ENCODE results near the gene BCO1. TPM values are rescaled to one million over a fixed set of nuclear protein-coding genes. Genes with fewer than 3 reads are reported as not detected.

The BCO1 gene
- total RNA-seq, 1 donor, result not detected

DNA sequence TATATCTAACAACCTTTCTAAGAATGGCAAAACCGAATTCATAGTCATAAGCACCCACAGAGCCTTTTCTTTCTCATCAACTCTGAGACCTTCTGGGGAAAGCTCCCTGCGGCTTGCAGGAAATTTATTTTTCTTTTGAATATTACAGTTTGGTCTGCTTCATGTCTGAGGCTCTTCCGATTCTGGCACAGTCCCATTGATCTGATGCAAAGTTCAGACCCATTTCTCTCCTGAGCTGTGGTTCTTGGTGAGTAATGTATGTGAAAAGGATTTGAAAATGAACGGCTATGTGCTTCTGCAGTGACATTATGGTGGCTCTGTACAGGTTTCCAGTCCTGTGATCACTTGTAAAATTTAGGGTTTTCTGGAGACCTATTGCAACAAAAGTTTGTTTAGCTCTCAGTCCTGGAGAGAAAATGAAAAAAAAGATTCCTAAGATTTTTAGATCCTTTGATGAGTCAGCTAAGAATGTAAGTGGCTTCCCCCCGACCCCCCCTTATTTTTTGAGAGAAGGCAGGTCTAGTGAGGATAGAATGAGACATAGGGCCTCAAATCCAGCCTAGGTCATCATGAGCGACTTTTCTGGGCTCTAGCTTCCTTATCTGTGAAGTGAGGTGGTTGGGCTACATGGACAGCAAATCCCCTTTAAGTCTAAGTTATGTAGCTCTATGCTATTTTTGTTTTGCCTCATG, 80.9 kb downstream of the BCO1 start:
- TF ChIP-seq, protein P1, sequence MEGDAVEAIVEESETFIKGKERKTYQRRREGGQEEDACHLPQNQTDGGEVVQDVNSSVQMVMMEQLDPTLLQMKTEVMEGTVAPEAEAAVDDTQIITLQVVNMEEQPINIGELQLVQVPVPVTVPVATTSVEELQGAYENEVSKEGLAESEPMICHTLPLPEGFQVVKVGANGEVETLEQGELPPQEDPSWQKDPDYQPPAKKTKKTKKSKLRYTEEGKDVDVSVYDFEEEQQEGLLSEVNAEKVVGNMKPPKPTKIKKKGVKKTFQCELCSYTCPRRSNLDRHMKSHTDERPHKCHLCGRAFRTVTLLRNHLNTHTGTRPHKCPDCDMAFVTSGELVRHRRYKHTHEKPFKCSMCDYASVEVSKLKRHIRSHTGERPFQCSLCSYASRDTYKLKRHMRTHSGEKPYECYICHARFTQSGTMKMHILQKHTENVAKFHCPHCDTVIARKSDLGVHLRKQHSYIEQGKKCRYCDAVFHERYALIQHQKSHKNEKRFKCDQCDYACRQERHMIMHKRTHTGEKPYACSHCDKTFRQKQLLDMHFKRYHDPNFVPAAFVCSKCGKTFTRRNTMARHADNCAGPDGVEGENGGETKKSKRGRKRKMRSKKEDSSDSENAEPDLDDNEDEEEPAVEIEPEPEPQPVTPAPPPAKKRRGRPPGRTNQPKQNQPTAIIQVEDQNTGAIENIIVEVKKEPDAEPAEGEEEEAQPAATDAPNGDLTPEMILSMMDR (IDR thresholded peaks at IDR 0.05; ENCODE audit: extremely low read depth, low read depth, low read length), result no peak
- peaks cover 74% of the 10 kb centered on the region for H3K79me2 ChIP-seq (ENCODE audit: insufficient read depth, low read length)

DNA sequence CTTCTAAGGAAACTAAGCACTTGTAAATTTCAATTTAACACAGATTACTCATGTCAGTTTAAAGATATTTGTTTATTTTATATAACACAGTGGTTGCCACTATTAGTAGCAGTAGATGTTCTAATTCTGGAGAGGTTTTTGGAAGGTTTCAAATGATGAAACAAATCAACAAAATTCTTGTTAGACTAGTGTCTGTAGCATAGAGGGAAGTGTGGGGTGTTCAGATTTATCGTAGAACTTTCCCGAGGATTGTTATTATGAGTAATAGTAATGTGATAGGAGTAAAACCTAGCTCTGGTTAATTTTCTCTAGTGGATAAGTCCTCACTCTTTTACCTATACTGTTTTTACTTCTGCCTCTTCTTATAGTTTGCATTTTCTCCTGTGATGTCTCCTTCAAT, 82.5 kb downstream of the BCO1 start:
- Histone ChIP-seq H3K36me3 (ENCODE audit: insufficient read depth, low read length) (no peaks in the 10 kb centered on the region), H3K4me1 (ENCODE audit: insufficient read depth, low read length) (peaks cover 21% of the 10 kb centered on the region), H3K4me2 (ENCODE audit: insufficient read depth, low read length) (no peak overlapping the region), H3K79me2 (ENCODE audit: insufficient read depth, low read length) (peaks cover 86% of the 10 kb centered on the region), H3K27me3 (ENCODE audit: insufficient read depth, low read length) (no peaks in the 10 kb centered on the region), H3K9me3 (ENCODE audit: low read depth, low read length) (no peaks in the 10 kb centered on the region), H3K4me3 (ENCODE audit: insufficient read depth, low read length) (no peak overlapping the region), H4K20me1 (ENCODE audit: insufficient read depth, low read length) (peaks cover 32% of the 10 kb centered on the region), H3K27ac (ENCODE audit: low read depth, low read length) (no peak overlapping the region), H2AFZ (ENCODE audit: low read length) (no peak overlapping the region)
- DNase-seq (ENCODE audit: insufficient read length, low spot score, missing footprints), result no peak
- TF ChIP-seq, protein P1 (IDR thresholded peaks at IDR 0.05; ENCODE audit: extremely low read depth, low read depth, low read length), result no peak

More for the DNA sequence above, 80.9 kb downstream of the BCO1 start:
- H3K4me1 ChIP-seq (ENCODE audit: insufficient read depth, low read length), result peaks cover 23% of the 10 kb centered on the region
- peak overlapping the region; percentile 80 for H3K4me2 ChIP-seq (ENCODE audit: insufficient read depth, low read length)
- peak overlapping the region; percentile 69 for H3K27ac ChIP-seq (ENCODE audit: low read depth, low read length)
- H3K27me3 ChIP-seq (ENCODE audit: insufficient read depth, low read length), result no peaks in the 10 kb centered on the region
- DNase-seq (ENCODE audit: insufficient read length, low spot score, missing footprints), result peak; percentile 81
- no peaks in the 10 kb centered on the region for H3K9me3 ChIP-seq (ENCODE audit: low read depth, low read length)
- no peaks in the 10 kb centered on the region for H3K36me3 ChIP-seq (ENCODE audit: insufficient read depth, low read length)
- H3K4me3 ChIP-seq (ENCODE audit: insufficient read depth, low read length), result peak overlapping the region; percentile 42
- H4K20me1 ChIP-seq (ENCODE audit: insufficient read depth, low read length), result peaks cover 20% of the 10 kb centered on the region
- H2AFZ ChIP-seq (ENCODE audit: low read length), result peak overlapping the region; percentile 24

DNA sequence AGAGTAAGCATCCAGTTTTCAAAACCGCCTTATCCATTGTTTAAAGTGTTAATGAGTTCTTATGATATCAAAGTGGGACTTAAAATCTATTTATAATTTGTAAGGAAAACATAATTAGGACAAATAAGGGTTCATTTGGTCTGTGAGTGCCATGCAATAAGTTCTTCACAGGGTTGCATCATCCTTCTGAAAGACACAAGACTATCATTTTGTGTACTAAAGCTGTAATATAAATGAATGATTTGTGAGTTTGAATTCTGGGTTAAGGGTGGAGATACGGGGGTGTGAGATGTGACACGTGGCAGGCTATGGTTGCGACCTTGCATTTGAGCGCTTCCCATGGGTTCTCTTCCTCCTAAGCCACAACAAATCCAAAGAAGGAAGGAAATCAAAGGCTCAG, 83.0 kb downstream of the BCO1 start:
- Histone ChIP-seq H3K4me2 (ENCODE audit: insufficient read depth, low read length) (no peak overlapping the region), H3K79me2 (ENCODE audit: insufficient read depth, low read length) (peaks cover 84% of the 10 kb centered on the region), H3K27me3 (ENCODE audit: insufficient read depth, low read length) (no peaks in the 10 kb centered on the region), H3K4me1 (ENCODE audit: insufficient read depth, low read length) (peaks cover 19% of the 10 kb centered on the region), H3K27ac (ENCODE audit: low read depth, low read length) (no peak overlapping the region), H3K36me3 (ENCODE audit: insufficient read depth, low read length) (no peaks in the 10 kb centered on the region), H3K9me3 (ENCODE audit: low read depth, low read length) (no peaks in the 10 kb centered on the region), H4K20me1 (ENCODE audit: insufficient read depth, low read length) (peaks cover 32% of the 10 kb centered on the region), H3K4me3 (ENCODE audit: insufficient read depth, low read length) (no peak overlapping the region), H2AFZ (ENCODE audit: low read length) (no peak overlapping the region)
- TF ChIP-seq, protein P1 (IDR thresholded peaks at IDR 0.05; ENCODE audit: extremely low read depth, low read depth, low read length), result no peak
- no peak for DNase-seq (ENCODE audit: insufficient read length, low spot score, missing footprints)

DNA sequence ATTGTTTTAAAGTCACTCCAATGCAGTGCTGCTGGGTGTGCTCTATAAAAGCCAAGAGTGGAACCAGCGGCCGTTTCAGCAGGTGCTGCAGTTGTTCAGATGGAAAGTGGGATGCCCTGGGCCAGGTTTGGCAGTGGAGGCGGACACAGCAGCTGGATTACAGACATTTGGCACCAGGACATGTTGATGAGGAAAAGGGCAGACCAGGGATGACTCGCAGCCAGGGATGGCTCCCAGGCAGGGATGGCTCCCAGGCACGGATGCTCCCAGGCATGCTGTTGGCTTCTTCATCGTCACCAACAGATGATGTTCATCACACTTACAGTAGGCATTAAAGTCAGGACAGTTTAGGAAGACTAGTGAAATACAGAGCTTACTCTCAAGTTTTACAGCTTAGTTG, 86.3 kb downstream of the BCO1 start:
- Histone ChIP-seq H3K4me1 (ENCODE audit: insufficient read depth, low read length) (peaks cover 5% of the 10 kb centered on the region), H3K27me3 (ENCODE audit: insufficient read depth, low read length) (no peaks in the 10 kb centered on the region), H3K36me3 (ENCODE audit: insufficient read depth, low read length) (no peaks in the 10 kb centered on the region), H4K20me1 (ENCODE audit: insufficient read depth, low read length) (peaks cover 34% of the 10 kb centered on the region), H3K9me3 (ENCODE audit: low read depth, low read length) (no peaks in the 10 kb centered on the region), H3K4me3 (ENCODE audit: insufficient read depth, low read length) (no peak overlapping the region), H3K27ac (ENCODE audit: low read depth, low read length) (no peak overlapping the region), H3K4me2 (ENCODE audit: insufficient read depth, low read length) (no peak overlapping the region), H3K79me2 (ENCODE audit: insufficient read depth, low read length) (peaks cover 75% of the 10 kb centered on the region), H2AFZ (ENCODE audit: low read length) (no peak overlapping the region)
- DNase-seq (ENCODE audit: insufficient read length, low spot score, missing footprints), result no peak
- TF ChIP-seq, protein P1 (IDR thresholded peaks at IDR 0.05; ENCODE audit: extremely low read depth, low read depth, low read length), result no peak

Measured in osteoblast (primary cell).